HCT116 (cell line): ENCODE measurements around the gene CABLES1. TPM values are rescaled to one million over a fixed set of nuclear protein-coding genes. Genes with fewer than 3 reads are reported as not detected.

Experiments used
- ATAC-seq: fragments of 200-7000 bp; cut with Tn5 transposase; 2 replicates; pipeline ENCODE4 v1.9.1; 2020; ENCODE audit warnings: mild to moderate bottlenecking, moderate library complexity
- BruUV-seq: library from RNA; stranded (reverse); fragments of 400-500 nt; replicated peaks from 2 replicates; lab custom pipeline; 2021; lab: Mats Ljungman, UMichigan
- CTCF ChIA-PET: fragments of 300-600 bp; sonication (Branson Sonifier 250); formaldehyde crosslinking; loops from one replicate; lab custom pipeline; 2021; ENCODE audit warnings: antibody characterized with exemption; lab: Charles Lee
- POLR2A ChIA-PET: fragments of 300-600, 350-600 bp; sonication (Branson Sonifier 250); formaldehyde crosslinking; loops from one replicate; lab custom pipeline; 2021; ENCODE audit warnings: antibody characterized with exemption; lab: Charles Lee
- RAD21 ChIA-PET, 2 experiments: fragments of 300-600 bp; sonication (Branson Sonifier 250); formaldehyde crosslinking; loops; one replicate each; lab custom pipeline; 2023; ENCODE audit warnings: low total read pairs in 2 of 2; ENCODE audit not compliant: uncharacterized antibody in 2 of 2, unreplicated experiment in 2 of 2, low non-redundant PET in 1 of 2; lab: Charles Lee
- DNase-seq: peaks from one replicate; pipeline ENCODE4 v3.0.0-alpha.2; 2010; ENCODE audit warnings: low read depth, low spot score
- H2AFZ ChIP-seq: fragments of 200-600 bp; shearing (Covaris generic), sonication (generic); 2 replicates; pipeline ENCODE4 v1.6.1; 2017; ENCODE audit warnings: low read depth, mixed run types, mixed read lengths, antibody characterized with exemption, low read length; ENCODE audit not compliant: poor library complexity, severe bottlenecking
- H3K27ac ChIP-seq: 2 replicates; pipeline ENCODE4 v1.5.1; 2012; ENCODE audit warnings: low read depth, low read length
- H3K27me3 ChIP-seq: fragments of 200-600 bp; sonication (generic); 2 replicates; pipeline ENCODE4 v1.6.1; 2016; ENCODE audit warnings: mixed run types, low read length, mixed read lengths; ENCODE audit not compliant: insufficient read depth
- H3K36me3 ChIP-seq, 2 experiments: fragments of 200-500 bp in 1 of 2; fragments of 200-600 bp in 1 of 2; sonication (Bioruptor generic) in 1 of 2; sonication (generic) in 1 of 2; 2 replicates each; pipeline versions ENCODE4 v1.5.1 to v1.6.1; 2014 to 2016; ENCODE audit warnings: low read length in 2 of 2, inconsistent platforms in 1 of 2, mixed read lengths in 1 of 2, mixed run types in 1 of 2; ENCODE audit not compliant: insufficient read depth in 2 of 2, control insufficient read depth in 1 of 2
- H3K4me1 ChIP-seq, 2 experiments: fragments of 200-600 bp in 1 of 2; sonication (generic) in 1 of 2; 2 replicates each; pipeline versions ENCODE4 v1.5.1 to v1.6.1; 2012 to 2017; ENCODE audit warnings: low read length in 2 of 2, inconsistent platforms in 1 of 2, mild to moderate bottlenecking in 1 of 2, mixed read lengths in 1 of 2, mixed run types in 1 of 2, moderate library complexity in 1 of 2; ENCODE audit not compliant: insufficient read depth in 2 of 2, control insufficient read depth in 1 of 2
- H3K4me2 ChIP-seq: fragments of 200-600 bp; sonication (generic); 2 replicates; pipeline ENCODE4 v1.6.1; 2017; ENCODE audit warnings: mixed run types, low read length, mixed read lengths
- H3K4me3 ChIP-seq, 2 experiments: fragments of 200-600 bp in 1 of 2; sonication (generic) in 1 of 2; replicated peaks in 1 of 2; 2 replicates each; pipeline ENCODE4 v1.5.1; 2011 to 2016; ENCODE audit warnings: low read length in 2 of 2, control low read depth in 1 of 2, low read depth in 1 of 2, mild to moderate bottlenecking in 1 of 2, mixed read lengths in 1 of 2, mixed run types in 1 of 2
- H3K79me2 ChIP-seq: fragments of 200-600 bp; sonication (generic); 2 replicates; pipeline ENCODE4 v1.6.1; 2017; ENCODE audit warnings: mild to moderate bottlenecking, mixed run types, low read length, moderate library complexity, mixed read lengths; ENCODE audit not compliant: insufficient read depth
- H3K9ac ChIP-seq: fragments of 200-600 bp; sonication (generic); 2 replicates; pipeline ENCODE4 v1.6.1; 2016; ENCODE audit warnings: low read length, mixed read lengths
- H3K9me2 ChIP-seq: fragments of 200-600 bp; sonication (generic), shearing (Covaris generic); 2 replicates; pipeline ENCODE4 v1.6.1; 2017; ENCODE audit warnings: mixed run types, mild to moderate bottlenecking, moderate library complexity; ENCODE audit not compliant: insufficient read depth
- H3K9me3 ChIP-seq, 2 experiments: fragments of 200-500 bp in 1 of 2; fragments of 200-600 bp in 1 of 2; sonication (Bioruptor generic) in 1 of 2; sonication (generic) in 1 of 2; 2 replicates each; pipeline ENCODE4 v1.6.1; 2014 to 2017; ENCODE audit warnings: low read length in 2 of 2, mixed read lengths in 2 of 2, inconsistent platforms in 1 of 2, low read depth in 1 of 2, mild to moderate bottlenecking in 1 of 2, mixed run types in 1 of 2, moderate library complexity in 1 of 2; ENCODE audit not compliant: control insufficient read depth in 1 of 2, insufficient read depth in 1 of 2
- H4K20me1 ChIP-seq: fragments of 200-600 bp; sonication (generic), shearing (Covaris generic); 2 replicates; pipeline ENCODE4 v1.6.1; 2017; ENCODE audit warnings: mixed run types, mild to moderate bottlenecking, moderate library complexity; ENCODE audit not compliant: insufficient read depth
- CTCF ChIP-seq, 3 experiments: fragments of 200-600 bp in 1 of 3; sonication (generic) in 1 of 3; IDR thresholded peaks in 2 of 3; conservative IDR thresholded peaks in 1 of 3; 2 replicates each; pipeline ENCODE4 v1.5.1; 2012 to 2017; ENCODE audit warnings: low read depth in 2 of 3, low read length in 2 of 3, antibody characterized with exemption in 1 of 3, borderline replicate concordance in 1 of 3, control low read depth in 1 of 3, mild to moderate bottlenecking in 1 of 3, mixed read lengths in 1 of 3, mixed run types in 1 of 3, moderate library complexity in 1 of 3; ENCODE audit not compliant: insufficient read depth in 1 of 3
- FOSL1 ChIP-seq: IDR thresholded peaks from 2 replicates; pipeline ENCODE4 v1.6.1; 2012; ENCODE audit warnings: low read depth
- POLR2A ChIP-seq: IDR thresholded peaks from 2 replicates; pipeline ENCODE4 v1.7.0; 2011; ENCODE audit warnings: borderline replicate concordance; ENCODE audit not compliant: insufficient read depth, insufficient read length; ENCODE audit errors: extremely low read depth
- POLR2AphosphoS5 ChIP-seq: IDR thresholded peaks from 2 replicates; pipeline ENCODE4 v1.6.1; 2011; ENCODE audit warnings: mild to moderate bottlenecking, low read depth, low read length, moderate library complexity
- YY1 ChIP-seq: IDR thresholded peaks from 2 replicates; pipeline ENCODE4 v1.6.1; 2011; ENCODE audit warnings: low read length, low read depth, moderate library complexity, mild to moderate bottlenecking; ENCODE audit not compliant: insufficient replicate concordance; ENCODE audit errors: extremely low read depth
- intact Hi-C: fragments of 100-400 bp; cut with micrococcal nuclease; formaldehyde crosslinking; loops from 2 replicates; pipeline ENCODE4 v1.10.0; 2022
- total RNA-seq: library from RNA; stranded (reverse); gene quantifications from one replicate; pipeline ENCODE4 v1.2.1, GENCODE V29; 2021; ENCODE audit not compliant: unreplicated experiment

Gene CABLES1
- total RNA-seq, 1 experiment from 2014 or later: 7.7 TPM

GRCh38 chr18:23133860-23134779 is 1.2 kb upstream of the CABLES1 start:
- H3K36me3 ChIP-seq: no peaks in the 10 kb centered on the region
- H3K79me2 ChIP-seq: peaks cover 5% of the 10 kb centered on the region; the same call in 1 of the 2 replicates
- no peaks in the 10 kb centered on the region for H4K20me1 ChIP-seq
- peak overlapping the region; percentile 53 to 67 for H3K4me3 ChIP-seq
- H2AFZ ChIP-seq: peak overlapping the region; percentile 36
- H3K4me2 ChIP-seq: peak overlapping the region; percentile 96
- no peaks in the 10 kb centered on the region for H3K9me2 ChIP-seq
- ChIA-PET POLR2A (interaction anchor here (0.6 to 1.7 kb wide), 10 partner anchors 9 to 942 kb away, joined by 3 to 7 read pairs (median 4); partner anchors contain the start of gene RIOK3), RAD21 (interaction anchor here in 1 of 2 experiments (0.9 kb wide), 1 partner anchor 278 kb away, joined by 3 read pairs; no protein-coding TSS in a partner anchor)
- no peaks in the 10 kb centered on the region for H3K27me3 ChIP-seq
- DNase-seq: peak; percentile 53
- BruUV-seq: TSS peak; percentile 79
- intact Hi-C loops: loop anchor here (5.0 kb wide), 2 partner anchors 337 to 368 kb away; partner anchors contain the start of gene RMC1
- TF ChIP-seq CTCF (IDR thresholded peaks at IDR 0.05 in 2 of 3, conservative IDR thresholded peaks at IDR 0.05 in 1 of 3; ENCODE audit: borderline replicate concordance in 1 of 3, insufficient read depth in 1 of 3, low read depth in 2 of 3, low read length in 2 of 3): no peak
- peak; percentile 95 for TF ChIP-seq POLR2A
- TF ChIP-seq POLR2AphosphoS5: peak; percentile 72
- peak; percentile 50 for TF ChIP-seq YY1
- no peak for TF ChIP-seq FOSL1
- TF ChIP-seq, all 23 proteins: peak for 3
- Histone ChIP-seq H3K27ac (peak overlapping the region; percentile 74), H3K4me1 (peaks cover 20 to 40% of the 10 kb centered on the region in 2 experiments), H3K9ac (peak overlapping the region; percentile 71), H3K9me3 (no peaks in the 10 kb centered on the region)
- CTCF ChIA-PET: interaction anchor here (0.9 to 1.6 kb wide), 5 partner anchors 9 to 278 kb away, joined by 3 to 7 read pairs (median 6); no protein-coding TSS in a partner anchor
- peak; percentile 77 for ATAC-seq
